Neural progenitor cell (in vitro differentiated cells): Measurements from ENCODE around the gene IL31.

Source experiments
- CTCF ChIP-seq: fragments of 200-600 bp; sonication (generic); IDR thresholded peaks from 2 replicates; pipeline ENCODE4 v1.5.1; 2017; ENCODE audit warnings: antibody characterized with exemption, mild to moderate bottlenecking
- EZH2 ChIP-seq: fragments of 200-600 bp; sonication (generic); IDR thresholded peaks from 2 replicates; pipeline ENCODE4 v1.6.1; 2017; ENCODE audit warnings: antibody characterized with exemption, mild to moderate bottlenecking, moderate library complexity
- EZH2phosphoT487 ChIP-seq: fragments of 200-600 bp; sonication (generic); IDR thresholded peaks from 2 replicates; pipeline ENCODE4 v1.6.1; 2017; ENCODE audit warnings: antibody characterized with exemption

- peak; percentile 88 for TF ChIP-seq CTCF
- TF ChIP-seq EZH2, result no peak
- TF ChIP-seq EZH2phosphoT487, result no peak
Measured at GRCh38 chr12:122123051-122123760, 50.8 kb downstream of the IL31 start.
